Erythroblast (primary cell): ENCODE measurements around the gene DOCK8.

ENCODE experiments used
- GATA1 ChIP-seq: IDR thresholded peaks from 2 replicates; pipeline ENCODE4 v1.6.1; 2011; ENCODE audit warnings: low read depth, mild to moderate bottlenecking, control low read depth, low read length, moderate library complexity
- POLR2A ChIP-seq: IDR thresholded peaks from 2 replicates; pipeline ENCODE4 v1.6.1; 2011; ENCODE audit warnings: mild to moderate bottlenecking, low read length

DNA sequence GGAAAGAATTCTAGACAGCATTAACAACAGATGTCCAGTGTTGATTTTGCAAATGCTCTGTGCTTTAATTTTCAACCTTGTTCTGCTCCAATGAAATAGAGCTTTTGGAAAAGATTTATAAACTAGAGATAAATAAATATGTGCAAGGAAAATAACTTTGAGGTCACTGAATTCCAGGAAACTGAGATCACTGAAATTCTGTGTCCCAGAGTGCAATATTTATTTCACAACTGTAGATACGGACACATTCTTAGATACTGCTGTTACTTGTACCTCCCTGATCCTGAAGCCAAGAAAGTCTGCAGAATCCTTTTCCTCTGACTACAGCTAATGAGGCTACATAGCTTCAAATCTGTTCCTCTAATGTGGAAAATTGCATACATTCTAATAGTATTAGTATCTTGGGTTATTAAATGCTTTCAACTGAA lies 222.9 kb downstream of the DOCK8 start:
- TF ChIP-seq POLR2A (no peak), GATA1 (no peak)
